Measurements from ENCODE around the gene PBLD.
"Not testable (repeated sequence)": the region's sequence is repeated elsewhere in the genome, so short reads cannot be mapped to it uniquely, and the experiment has no call there.

The PBLD gene

DNA sequence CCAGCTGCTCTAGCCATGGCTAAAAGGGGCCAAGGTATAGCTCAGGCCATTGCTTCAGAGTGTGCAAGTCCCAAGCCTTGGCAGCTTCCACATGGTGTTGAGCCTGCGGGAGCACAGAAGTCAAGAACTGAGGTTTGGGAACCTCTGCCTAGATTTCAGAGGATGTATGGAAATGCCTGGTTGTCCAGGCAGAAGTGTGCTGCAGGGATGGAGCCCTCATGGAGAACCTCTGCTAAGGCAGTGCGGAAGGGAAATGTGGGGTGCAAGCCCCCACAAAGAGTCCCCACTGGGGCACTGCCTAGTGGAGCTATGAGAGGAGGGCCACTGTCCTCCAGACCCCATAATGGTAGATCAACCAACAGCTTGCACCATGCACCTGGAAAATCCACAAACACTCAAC, 54.9 kb downstream of the PBLD start:
- DNase-seq = not testable (repeated sequence)

DNA sequence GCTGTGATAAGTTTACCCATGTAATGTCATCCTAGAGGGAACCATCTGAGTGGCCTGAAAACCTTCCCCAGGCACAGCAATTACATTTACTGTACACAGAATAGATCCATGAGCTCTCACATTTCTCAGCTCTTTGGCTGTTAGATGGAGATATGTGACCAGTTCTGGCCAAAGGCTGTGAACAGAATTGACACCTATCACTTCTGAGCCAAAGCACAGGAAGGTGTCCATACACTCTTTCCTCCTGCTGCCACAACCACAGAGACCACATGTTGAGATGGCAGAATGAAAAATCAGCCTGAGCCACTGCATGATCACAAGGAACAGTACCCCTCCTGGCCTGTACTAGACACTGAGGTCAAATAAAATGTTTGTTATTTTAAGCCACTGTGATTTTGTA, 56.5 kb downstream of the PBLD start:
- no peak for DNase-seq

DNA sequence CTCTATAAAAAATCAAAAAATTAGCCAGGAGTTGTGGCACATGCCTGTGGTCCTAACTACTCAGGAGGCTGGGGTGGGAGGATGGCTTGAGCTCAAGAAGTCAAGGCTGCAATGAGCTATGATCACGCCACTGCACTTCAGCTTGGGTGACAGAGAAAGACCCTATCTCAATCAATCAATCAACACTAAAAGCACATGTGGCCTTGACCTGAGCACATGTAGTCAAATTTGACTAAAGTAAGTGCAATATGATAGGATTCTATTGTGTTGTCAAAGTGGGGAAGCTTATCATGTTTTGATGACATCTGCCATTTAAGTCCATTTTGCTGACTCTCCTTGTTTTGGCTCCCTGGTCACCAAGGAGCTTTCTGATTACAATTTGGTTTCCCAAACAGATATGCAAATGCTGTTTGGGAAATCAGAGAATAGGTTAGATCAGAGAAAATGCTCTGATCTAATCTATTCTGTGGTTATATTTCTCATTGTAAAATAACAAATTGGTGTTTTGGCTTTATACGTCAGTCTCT, 57.1 kb downstream of the PBLD start:
- no peak for DNase-seq

DNA sequence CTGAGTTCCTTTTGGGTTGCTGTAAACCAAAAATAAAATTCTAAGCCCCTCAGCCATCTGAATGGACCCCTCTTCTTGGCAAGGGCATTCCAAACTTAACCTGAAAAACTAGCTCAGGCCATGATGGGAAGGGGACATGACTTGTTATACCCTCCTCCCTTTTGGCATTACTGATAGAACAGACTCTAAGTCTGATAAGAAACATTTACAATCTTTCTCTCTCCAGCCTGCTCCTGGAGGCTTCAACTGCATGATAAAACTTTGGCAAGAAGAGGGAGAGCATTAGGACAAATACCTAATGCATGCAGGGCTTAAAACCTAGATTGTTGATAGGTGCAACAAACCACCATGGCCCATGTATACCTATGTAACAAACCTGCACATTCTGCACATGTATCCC, 59.9 kb downstream of the PBLD start:
- no peak for DNase-seq

DNA sequence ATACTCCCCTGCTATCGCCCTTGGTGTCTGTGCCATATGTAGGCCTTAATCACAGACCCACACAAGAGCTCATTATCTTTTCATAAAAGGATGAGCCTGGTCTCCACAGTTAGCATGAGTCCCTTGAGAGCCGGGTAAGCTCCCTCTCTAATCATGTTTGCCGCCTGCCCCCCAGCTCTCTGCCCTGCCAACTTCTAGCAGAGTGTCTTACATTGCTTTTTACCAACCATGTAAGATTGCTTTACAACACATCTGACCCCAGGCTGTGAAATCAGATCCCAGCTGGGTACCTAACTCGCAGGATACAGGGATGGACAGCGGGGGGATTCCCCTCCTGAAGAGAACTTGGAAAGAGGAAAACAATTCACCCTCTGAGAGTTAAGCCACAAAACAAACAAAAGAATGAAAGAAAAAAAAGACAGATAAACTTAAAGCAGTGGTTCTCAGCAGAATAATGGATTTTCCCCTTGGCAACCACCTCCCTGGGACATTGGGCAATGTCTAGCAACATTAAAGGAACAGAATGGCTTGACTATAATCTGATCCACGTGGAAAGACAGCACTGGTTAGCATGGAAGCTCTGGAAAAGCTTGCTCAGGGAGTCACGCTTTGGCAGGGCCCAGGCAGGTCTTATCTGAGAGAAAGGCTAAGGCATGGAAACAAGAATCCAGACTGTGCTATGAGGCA, 61.4 kb downstream of the PBLD start:
- no peak for DNase-seq

DNA sequence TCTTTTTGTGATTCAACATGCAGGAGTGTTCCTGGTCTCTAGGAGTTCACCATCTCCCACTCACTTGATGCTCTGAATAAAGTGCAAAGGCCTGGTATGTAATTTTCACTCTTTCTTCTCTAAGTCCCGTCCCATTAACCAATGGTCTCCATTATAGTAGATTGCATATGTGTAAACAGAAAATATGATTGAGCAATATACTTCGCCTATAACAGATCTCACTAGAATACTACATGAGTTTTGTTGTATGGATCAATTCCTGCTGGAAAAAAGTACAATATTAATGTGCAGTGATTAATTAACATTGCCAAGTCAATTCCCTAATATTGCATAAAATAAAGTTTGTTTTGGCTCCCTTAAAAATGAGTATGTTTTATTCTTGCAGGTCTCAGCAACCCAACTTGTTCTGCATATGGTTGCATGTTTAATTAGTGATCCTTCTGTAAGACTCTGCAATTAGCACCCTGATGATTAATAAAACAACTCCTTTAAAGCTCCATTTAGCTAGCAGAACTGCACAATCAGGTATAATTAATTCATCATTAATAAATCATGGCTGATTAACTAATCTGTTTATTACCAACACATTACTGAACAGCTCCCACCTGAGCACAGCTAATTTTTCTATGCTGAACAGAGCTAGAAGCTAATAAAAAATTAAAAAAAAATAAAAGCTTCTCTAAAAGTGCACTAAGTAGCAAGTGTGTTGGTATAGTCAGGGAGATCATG, 63.0 kb downstream of the PBLD start:
- DNase-seq = no peak

DNA sequence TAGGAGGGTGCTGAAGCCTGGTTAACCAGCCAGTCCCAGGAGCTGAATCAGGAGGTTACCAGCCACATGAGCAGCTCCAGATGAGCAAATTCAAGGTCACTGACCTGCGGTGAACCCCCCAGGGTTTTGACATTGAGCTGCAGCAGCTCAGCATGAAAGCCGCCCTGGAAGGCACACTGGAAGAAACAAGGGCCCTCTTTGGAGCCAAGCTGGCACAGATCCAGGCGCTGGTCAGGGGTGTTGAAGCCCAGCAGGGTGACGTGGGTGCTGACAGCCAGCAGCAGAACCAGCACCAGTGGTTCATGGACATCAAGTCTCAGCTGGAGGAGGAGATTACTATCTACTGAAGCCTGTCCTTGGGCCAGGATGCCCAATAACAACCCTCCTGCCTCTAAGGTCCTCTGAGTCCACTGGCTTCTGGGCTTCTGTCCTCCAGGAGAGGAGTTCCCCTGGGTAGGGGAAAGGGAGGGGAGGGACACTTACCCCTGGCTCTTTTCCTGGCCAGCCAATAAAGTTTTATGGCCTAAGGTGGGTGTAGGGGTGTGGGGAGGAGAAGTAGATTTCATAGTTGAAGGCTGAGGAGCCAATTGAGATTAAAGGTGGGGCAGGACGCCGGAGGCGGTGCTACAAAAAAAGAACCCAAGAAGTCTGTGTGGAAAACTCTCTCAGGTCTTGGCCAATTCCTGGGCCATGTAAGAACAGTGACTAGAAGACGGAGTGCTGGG, 71.4 kb downstream of the PBLD start:
- no peak for DNase-seq

DNA sequence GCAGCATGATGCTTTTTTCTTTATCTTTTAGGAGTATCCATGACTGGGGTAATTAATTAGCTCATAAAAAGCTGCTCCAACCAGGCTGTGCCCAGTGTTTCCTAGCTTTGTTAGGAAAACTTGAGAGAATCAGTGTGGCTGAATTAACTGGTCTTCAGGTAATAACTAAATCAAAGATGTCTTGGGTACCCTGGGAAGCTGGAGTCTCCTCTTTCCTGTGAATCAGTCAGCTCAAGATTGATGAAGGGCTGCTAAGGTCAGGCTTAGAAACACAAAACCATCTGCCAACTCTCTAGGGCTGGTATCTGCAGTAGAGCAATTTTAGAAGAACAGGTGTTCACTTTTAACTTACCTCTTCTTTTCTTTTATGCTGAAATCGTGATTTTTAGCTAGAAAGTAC, 79.4 kb downstream of the PBLD start:
- DNase-seq = no peak

DNA sequence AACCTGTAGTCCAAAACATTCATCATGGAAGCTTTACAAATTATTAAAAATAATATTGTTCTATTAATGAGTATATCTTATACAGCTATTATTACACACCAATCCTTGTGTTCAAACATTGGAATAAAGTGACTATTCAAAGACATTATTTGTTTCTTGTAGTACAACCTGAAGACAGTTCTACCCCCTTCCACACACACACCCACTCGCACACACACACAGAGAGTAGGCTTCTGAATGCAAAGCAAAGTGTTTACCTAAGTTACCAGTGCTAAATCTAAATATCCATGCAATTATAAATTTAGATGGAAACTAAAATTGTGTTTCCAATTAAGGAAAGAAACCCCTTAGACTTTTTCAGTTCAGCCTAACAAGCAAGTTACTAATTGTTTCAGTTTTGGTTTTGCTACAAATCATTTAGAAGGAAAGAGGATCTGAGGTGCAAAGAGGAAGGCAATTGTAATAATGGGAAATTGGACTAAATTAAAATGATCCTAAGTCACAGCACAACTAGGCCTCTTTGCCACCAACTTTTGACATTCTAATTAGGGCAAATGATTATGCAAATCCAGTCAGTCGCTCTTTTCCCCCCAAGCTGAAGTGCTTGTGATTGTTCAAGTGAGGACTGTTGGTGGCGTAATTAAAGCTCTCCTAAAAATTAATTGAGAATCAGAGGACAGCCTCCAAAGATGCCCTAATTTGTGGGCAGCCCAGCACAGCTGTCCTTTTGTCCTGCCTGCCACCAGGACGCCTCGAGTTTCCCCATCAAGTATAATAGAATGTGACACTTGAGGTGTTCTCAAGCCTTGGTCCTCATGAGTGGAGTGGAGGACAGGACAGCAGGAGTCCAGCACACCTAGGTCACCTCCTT, 80.9 kb downstream of the PBLD start:
- no peak for DNase-seq

DNA sequence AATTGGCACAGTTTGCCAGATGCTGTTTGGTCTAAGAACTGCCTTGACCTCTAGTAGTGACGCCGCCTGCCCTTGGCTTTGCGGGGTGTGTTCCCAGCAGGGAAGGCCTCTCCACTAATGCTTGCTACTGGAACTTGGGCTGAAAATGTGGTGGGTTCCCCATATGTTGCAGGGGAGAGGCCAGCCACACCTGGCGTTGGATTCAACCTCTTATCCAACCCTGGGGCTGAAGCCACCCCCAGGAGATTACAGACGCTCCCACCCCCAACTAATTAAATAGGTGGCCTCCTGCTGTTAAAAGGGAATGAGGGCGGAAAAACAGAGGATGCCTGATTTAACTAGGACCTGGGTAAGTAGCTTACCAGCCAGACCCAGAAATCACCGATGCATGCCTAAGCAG, 81.6 kb downstream of the PBLD start:
- no peak for DNase-seq

DNA sequence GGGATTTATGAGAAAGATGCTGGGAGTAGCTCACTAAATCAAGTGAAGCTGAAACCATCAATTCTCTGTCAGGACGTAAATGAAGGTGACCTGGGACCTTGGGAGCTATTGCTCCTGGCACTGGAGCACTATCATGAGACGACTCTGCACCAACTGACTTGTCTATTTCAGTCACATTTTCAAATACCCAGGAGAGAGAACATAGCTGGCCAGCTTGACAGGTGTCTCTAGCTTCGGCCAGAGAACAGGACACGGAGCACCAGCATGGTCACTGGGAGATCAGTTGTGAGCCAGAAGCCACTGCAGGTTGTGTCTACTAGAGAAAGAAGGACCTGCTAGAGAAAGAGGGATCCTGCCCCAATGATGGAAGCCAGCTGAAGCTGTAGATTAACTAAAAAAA, 83.4 kb downstream of the PBLD start:
- DNase-seq = no peak

DNA sequence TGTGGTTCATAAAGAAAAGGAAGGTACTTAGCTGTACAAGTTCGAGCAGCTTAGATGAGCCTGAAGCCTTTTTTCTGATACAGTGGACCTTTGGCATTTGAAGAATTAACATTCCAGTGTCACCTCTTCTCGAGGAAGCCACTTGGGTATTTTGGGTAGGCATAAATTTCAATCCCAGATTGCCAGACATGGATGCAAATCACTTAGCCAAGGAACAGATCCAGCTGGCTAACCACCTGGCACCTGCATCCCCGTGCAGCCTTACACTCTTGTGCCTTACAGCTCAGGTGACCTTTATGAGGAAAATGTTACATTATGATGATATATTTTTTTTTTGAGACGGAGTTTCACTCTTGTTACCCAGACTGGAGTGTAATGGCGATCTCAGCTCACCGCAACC, 84.8 kb downstream of the PBLD start:
- DNase-seq = no peak

DNA sequence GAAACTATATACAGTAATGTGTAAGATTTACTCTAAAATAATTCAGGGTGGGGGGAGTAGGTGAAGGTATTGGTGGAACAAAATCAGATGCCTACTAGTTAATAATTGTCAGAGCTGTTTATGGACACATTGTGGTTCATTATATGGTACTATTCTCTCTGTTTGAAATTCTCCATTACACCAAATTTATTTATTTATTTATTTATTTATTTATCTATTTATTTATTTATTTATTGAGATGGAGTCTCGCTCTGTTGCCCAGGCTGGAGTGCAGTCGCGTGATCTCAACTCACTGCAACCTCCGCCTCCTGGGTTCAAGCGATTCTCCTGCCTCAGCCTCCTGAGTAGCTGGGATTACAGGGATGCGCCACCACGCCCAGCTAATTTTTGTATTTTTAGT, 86.3 kb downstream of the PBLD start:
- not testable (repeated sequence) for DNase-seq

DNA sequence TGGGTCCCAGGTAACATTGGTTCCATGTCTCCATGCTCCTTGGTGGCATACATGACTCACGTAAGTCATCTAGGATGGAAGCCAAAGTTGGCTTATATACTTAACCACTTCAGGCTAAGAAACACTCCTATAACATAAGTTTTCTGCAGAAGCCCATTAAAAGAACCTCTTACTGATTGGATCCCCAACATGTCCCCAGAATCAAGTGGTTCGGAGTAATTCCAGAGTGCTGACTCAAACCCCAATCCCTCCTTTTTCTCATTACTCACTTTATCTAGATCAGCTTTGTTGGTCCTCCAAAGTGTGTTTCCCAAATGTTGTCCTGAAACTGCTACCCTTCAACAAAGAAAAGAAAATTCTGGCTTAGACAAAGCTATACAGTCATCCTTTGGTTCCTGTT, 90.7 kb downstream of the PBLD start:
- no peak for DNase-seq

DNA sequence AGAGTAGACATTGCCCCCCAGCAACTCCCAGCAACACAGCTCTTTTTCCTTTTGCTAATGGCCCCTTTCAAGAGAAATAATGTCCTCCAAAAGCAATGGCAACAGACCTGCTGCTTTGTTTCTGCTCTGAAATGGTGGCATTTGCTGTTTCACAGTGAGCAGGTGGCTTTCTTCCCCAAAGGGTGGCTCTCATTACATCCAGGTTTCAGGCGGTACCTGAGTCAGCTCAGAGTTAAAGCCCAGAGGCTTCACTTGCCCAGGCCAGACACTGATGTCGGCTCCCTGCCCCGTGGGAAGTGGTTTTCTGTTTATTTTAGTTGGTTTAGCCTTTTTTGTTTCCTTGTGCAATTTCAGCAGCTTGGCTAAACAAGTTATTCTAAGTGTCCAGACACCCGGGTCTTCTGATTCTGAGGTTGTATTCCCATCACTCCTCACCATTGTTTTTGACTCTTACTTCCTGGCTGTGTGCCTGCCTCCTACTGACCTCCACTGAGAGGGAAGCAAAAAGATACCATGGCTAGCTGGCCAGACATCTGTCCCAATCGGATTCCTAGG, 93.1 kb downstream of the PBLD start:
- no peak for DNase-seq

DNA sequence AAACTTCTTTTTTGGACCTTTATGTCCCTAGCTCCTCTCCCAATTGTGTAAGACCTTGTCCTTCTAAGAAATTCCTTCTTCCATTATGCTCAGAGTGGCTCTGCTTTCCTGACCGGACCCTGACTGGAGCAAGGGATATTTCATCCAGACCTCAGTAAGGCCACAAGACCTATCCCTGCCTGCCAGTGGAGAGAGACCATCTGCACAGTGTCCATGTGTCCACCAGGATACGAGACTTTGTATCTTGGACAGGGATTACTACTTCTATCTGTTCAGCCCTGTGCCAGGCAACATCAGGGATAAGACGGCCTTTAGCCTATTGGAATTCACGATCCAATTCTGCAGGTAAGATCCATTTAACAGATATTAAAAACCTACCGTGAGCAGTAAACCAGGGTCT, 93.7 kb downstream of the PBLD start:
- no peak for DNase-seq

DNA sequence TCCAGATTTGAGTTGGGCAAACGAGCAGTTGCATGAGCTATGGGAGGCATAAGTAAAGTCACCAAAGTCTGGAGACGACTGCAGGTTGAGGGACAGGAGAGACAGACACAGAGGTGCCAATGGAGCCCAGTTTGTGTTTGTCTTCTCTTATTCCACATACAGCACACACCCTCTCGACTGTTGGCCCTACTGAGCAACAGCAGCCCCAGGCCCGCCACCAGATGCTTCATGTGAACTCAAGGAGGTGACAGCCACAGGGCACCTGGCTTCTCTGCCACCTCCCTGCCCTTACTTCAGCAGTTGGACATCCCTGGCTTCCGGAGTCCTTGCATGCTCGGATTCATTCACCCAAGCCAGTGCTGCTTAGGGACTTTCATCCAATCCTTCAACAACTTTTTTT, 94.4 kb downstream of the PBLD start:
- no peak for DNase-seq

DNA sequence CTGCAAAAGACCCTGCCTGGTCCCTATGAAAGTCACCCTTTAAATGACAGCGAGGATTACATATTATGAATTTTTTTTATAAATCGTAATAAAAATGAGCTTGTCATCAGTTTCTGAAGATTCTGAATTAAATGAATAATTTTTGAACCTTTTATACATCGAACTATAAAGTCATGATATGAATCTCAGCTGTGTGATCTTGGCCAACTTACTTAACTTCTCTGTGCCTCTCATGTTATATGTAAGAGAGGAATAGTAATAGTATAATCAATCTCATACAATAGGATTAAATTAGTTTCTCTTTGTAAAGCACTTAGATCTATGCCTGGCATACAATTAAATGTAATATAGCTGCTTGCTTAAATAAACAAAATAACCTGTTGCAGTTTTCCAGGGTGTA, 95.6 kb downstream of the PBLD start:
- no peak for DNase-seq

DNA sequence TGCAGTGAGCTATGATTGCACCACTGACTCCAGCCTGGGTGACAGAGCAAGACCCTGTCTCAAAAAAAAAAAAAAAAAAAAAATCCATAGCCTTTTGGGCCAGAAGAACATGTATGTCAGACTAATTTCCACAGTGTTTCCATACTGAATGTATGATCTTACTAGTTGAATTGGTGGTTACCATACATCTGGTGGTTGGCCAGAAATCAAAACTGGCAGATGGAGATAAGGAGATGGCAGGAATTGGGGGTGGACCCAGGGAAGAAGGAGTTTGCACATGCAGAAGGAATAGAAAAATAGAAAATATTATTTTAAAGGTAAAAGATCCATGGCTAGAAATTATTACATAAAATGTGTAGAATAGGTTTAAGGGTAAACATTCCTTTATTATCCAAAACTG, 97.1 kb downstream of the PBLD start:
- DNase-seq = no peak

DNA sequence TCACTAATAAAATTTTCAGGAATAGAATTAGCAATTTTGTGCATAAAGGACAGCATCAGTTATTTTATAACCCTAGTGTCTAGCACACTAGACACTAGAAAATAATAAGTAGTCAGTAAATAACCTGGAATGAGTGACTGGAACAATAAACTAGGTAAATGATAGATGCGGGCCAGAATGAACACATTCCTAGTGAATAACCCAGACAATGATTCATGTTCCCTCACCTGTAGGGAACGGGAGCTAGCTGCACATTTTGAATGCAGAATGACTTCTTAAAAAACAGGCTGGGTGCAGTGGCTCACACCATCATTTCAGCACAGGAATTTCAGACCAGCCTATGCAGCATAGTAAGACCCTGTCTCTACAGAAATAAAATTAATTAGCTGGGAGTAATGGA, 97.6 kb downstream of the PBLD start:
- no peak for DNase-seq

DNA sequence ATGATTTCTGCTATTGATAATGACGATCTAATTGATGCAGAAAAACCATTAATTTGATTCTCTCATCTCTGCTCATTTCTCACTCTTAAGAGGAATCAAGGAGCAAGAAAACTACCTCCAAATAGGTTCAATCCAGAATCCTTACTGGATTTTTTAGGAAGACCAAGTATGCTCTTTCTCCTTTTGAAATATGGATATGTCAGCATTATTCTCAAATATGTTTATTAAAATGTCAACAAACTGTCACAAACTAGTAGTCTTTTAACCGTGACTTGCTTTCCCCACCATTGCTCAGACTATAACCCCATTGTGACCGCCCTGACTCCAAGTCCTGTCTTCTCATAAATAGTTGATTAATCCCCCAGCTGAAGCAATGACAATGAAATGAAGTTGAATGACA, 99.7 kb downstream of the PBLD start:
- DNase-seq = no peak
